ENCODE data around the gene LDLRAD4. TPM values are rescaled to one million over a fixed set of nuclear protein-coding genes. Genes with fewer than 3 reads are reported as not detected.

The LDLRAD4 gene
- total and polyA plus RNA-seq, 8 donors: 14.1 to 26.6 (median 18.8) TPM

GRCh38 chr18:13400636-13401315 is 182.2 kb downstream of the LDLRAD4 start:
- intact Hi-C loops (cut with DNase I): no loop called here
- no peak for TF ChIP-seq CTCF (IDR thresholded peaks at IDR 0.05)
- no peak for DNase-seq

DNA sequence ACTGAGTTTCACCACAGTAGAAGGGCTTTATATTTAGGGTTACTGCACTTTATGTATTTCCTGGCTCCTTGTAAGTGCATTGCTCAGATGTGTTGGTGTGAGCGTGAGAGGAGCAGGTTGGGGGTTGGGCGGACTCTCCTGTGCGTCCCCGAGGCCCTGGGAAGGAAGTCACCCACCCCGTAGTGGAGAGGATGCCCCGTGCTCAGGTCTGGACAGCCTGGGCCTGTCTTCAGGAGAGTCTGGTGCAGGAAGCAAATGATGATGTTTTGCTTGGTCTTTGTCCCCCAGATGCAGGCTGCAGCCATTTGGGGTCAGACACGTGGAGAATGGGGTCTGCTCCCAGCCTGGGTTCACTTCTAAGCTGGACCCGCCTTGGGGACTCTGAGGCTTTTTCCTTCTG is 182.8 kb downstream of the LDLRAD4 start:
- ATAC-seq (no peak), DNase-seq (no peak)
- H3K27ac ChIP-seq: no peak overlapping the region
- intact Hi-C loops (cut with DNase I): no loop called here
- no peaks in the 10 kb centered on the region for H3K36me3 ChIP-seq
- H3K27me3 ChIP-seq: no peaks in the 10 kb centered on the region
- no peaks in the 10 kb centered on the region for H3K9me3 ChIP-seq
- no peaks in the 10 kb centered on the region for H3K4me1 ChIP-seq
- no peak for TF ChIP-seq CTCF (IDR thresholded peaks at IDR 0.05)
- no peak overlapping the region for H3K4me3 ChIP-seq

More at GRCh38 chr18:13400636-13401315, 182.2 kb downstream of the LDLRAD4 start:
- H3K9me3 ChIP-seq: no peaks in the 10 kb centered on the region
- no peaks in the 10 kb centered on the region for H3K4me1 ChIP-seq
- no peak for ATAC-seq
- H3K27ac ChIP-seq: no peak overlapping the region
- H3K4me3 ChIP-seq: no peak overlapping the region
- no peaks in the 10 kb centered on the region for H3K36me3 ChIP-seq
- H3K27me3 ChIP-seq: no peaks in the 10 kb centered on the region

- DNase-seq (no peak), ATAC-seq (no peak)
- Histone ChIP-seq H3K4me1 (no peaks in the 10 kb centered on the region), H3K27me3 (no peaks in the 10 kb centered on the region), H3K36me3 (no peaks in the 10 kb centered on the region), H3K9me3 (no peaks in the 10 kb centered on the region), H3K27ac (no peak overlapping the region), H3K4me3 (no peak overlapping the region)
- TF ChIP-seq CTCF (IDR thresholded peaks at IDR 0.05): no peak
- intact Hi-C loops (cut with DNase I): no loop called here
These were observed 183.3 kb downstream of the LDLRAD4 start for GRCh38 chr18:13401826-13402225.

DNA sequence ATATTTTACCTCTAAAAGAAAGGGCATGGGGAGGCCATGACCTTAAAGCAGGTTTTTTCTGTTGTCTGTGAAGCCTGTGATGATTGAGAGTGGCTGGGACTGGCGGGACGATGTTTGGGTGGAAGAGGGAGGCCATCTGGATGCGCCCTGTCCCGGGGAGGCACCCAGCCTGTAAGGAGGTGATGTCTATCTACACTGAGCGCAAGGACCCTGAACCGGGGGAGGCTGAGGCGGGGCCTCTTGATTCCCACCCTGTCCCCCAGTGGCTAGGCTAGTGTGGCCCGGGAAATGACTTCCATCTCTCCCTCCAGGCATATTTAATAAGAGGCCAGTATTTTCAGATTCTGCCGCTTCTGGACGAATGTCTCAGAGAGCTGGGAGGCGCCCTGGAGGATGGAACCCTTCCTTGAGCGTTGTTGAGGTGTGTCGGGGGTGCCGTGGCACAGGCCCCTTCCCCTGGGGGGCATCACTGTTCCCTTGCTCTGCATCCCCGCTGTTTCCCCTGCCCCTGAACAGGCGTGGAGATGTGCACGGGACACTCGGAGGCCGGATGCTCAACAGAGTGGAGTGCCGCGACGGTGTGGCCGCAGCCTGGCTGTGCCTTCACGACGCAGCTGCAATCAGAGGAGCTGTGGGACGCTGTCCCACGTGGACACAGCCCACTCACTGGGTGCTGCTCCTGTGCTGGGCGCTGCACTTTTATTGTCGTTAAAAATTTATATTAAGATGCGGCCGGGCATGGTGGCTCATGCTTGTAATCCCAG is 185.4 kb downstream of the LDLRAD4 start:
- H3K4me1 ChIP-seq: no peaks in the 10 kb centered on the region
- H3K27ac ChIP-seq: no peak overlapping the region
- no peak overlapping the region for H3K4me3 ChIP-seq
- no peak for TF ChIP-seq CTCF (IDR thresholded peaks at IDR 0.05)
- intact Hi-C loops (cut with DNase I): no loop called here
- no peaks in the 10 kb centered on the region for H3K9me3 ChIP-seq
- H3K27me3 ChIP-seq: no peaks in the 10 kb centered on the region
- ATAC-seq: no peak
- no peak for DNase-seq
- H3K36me3 ChIP-seq: no peaks in the 10 kb centered on the region

- DNase-seq: no peak
- no peak for ATAC-seq
- TF ChIP-seq CTCF (IDR thresholded peaks at IDR 0.05): no peak
- H3K27me3 ChIP-seq: no peaks in the 10 kb centered on the region
- H3K4me3 ChIP-seq: no peak overlapping the region
- H3K9me3 ChIP-seq: no peaks in the 10 kb centered on the region
- no peak overlapping the region for H3K27ac ChIP-seq
- H3K36me3 ChIP-seq: no peaks in the 10 kb centered on the region
- intact Hi-C loops (cut with DNase I): no loop called here
- H3K4me1 ChIP-seq: no peaks in the 10 kb centered on the region
These were observed 186.9 kb downstream of the LDLRAD4 start for GRCh38 chr18:13405305-13406038.
